K562 (cell line): ENCODE data around the gene PAX5. TPM values are rescaled to one million over a fixed set of nuclear protein-coding genes. Genes with fewer than 3 reads are reported as not detected.

Experiments used
- ATAC-seq: fragments of 200-7000 bp; cut with Tn5 transposase; 3 replicates; pipeline ENCODE4 v1.9.1; 2020; ENCODE audit warnings: moderate library complexity
- BruUV-seq: library from RNA; stranded (reverse); fragments of 400-500 nt; replicated peaks from 2 replicates; lab custom pipeline; 2021; lab: Mats Ljungman, UMichigan
- CTCF ChIA-PET: fragments of 300-600 bp; formaldehyde crosslinking; extraction: SDS; loops from one replicate; lab custom pipeline; 2021; ENCODE audit warnings: low intra/inter-chr PET ratio; lab: Yijun Ruan, JAX
- POLR2A ChIA-PET: fragments of 300-600, 350-650 bp; sonication (Branson Sonifier 250); formaldehyde crosslinking; extraction: SDS; loops from one replicate; lab custom pipeline; 2021; ENCODE audit warnings: antibody characterized with exemption, inconsistent platforms; lab: Yijun Ruan, JAX
- DNase-seq, 4 experiments: peaks; one replicate each; pipeline versions ENCODE4 v3.0.0 to v3.0.0-alpha.2; 2011 to 2018; ENCODE audit warnings: low spot score in 3 of 4, mixed read lengths in 3 of 4; ENCODE audit errors: extremely low read depth in 1 of 4
- FAIRE-seq: peaks from 2 replicates; lab custom pipeline; 2011; peaks lifted over from hg19 to GRCh38; lab: Jason Lieb, UNC
- H2AFZ ChIP-seq: 2 replicates; pipeline ENCODE4 v1.6.0; 2011; ENCODE audit warnings: low read depth, low read length, control low read depth, inconsistent platforms
- H3K27ac ChIP-seq: fragments of 200-600 bp; 3 replicates; pipeline ENCODE4 v1.8.0; 2011; ENCODE audit warnings: low read depth, mild to moderate bottlenecking, control low read depth, inconsistent platforms, low read length, moderate library complexity, mixed read lengths; ENCODE audit errors: extremely low read depth
- H3K27me3 ChIP-seq, 2 experiments: fragments of 300-600 bp in 1 of 2; 2 replicates in 1 of 2; 3 replicates in 1 of 2; pipeline versions ENCODE4 v1.6.0 to v1.8.0; 2011; ENCODE audit warnings: inconsistent platforms in 2 of 2, low read length in 2 of 2, mild to moderate bottlenecking in 1 of 2, mixed read lengths in 1 of 2, moderate library complexity in 1 of 2; ENCODE audit not compliant: control insufficient read depth in 2 of 2, insufficient read depth in 2 of 2
- H3K36me3 ChIP-seq: fragments of 300-600 bp; 3 replicates; pipeline ENCODE4 v1.8.0; 2011; ENCODE audit warnings: mild to moderate bottlenecking, low read length, inconsistent platforms; ENCODE audit not compliant: control insufficient read depth, insufficient read depth
- H3K4me1 ChIP-seq, 2 experiments: fragments of 200-600 bp in 1 of 2; replicated peaks in 1 of 2; 2 replicates in 1 of 2; 3 replicates in 1 of 2; pipeline versions ENCODE4 v1.5.1 to v1.8.0; 2011; ENCODE audit warnings: inconsistent platforms in 2 of 2, low read length in 2 of 2, mild to moderate bottlenecking in 1 of 2, mixed read lengths in 1 of 2, moderate library complexity in 1 of 2; ENCODE audit not compliant: control insufficient read depth in 2 of 2, insufficient read depth in 2 of 2
- H3K4me2 ChIP-seq: 2 replicates; pipeline ENCODE4 v1.6.1; 2011; ENCODE audit warnings: low read length, control low read depth, inconsistent platforms, mixed read lengths; ENCODE audit not compliant: insufficient read depth
- H3K4me3 ChIP-seq: fragments of 200-600 bp; sonication (generic), shearing (Covaris generic); 2 replicates; pipeline ENCODE4 v1.5.1; 2016; ENCODE audit warnings: control low read depth, inconsistent platforms
- H3K79me2 ChIP-seq: fragments of 200-600 bp; 3 replicates; pipeline ENCODE4 v1.8.0; 2011; ENCODE audit warnings: low read length, inconsistent platforms; ENCODE audit not compliant: control insufficient read depth, insufficient read depth
- H3K9ac ChIP-seq, 2 experiments: 2 replicates each; pipeline versions ENCODE4 v1.6.0 to v1.6.1; 2011; ENCODE audit warnings: low read depth in 2 of 2, low read length in 2 of 2, control low read depth in 1 of 2, inconsistent platforms in 1 of 2, mild to moderate bottlenecking in 1 of 2, mixed read lengths in 1 of 2; ENCODE audit not compliant: insufficient read depth in 1 of 2
- H3K9me1 ChIP-seq: one replicate; pipeline ENCODE4 v1.6.0; 2011; ENCODE audit warnings: inconsistent platforms, mild to moderate bottlenecking, low read length, moderate library complexity; ENCODE audit not compliant: control insufficient read depth, insufficient read depth
- H3K9me3 ChIP-seq: replicated peaks from 2 replicates; pipeline ENCODE4 v1.5.1; 2011; ENCODE audit warnings: low read depth, low read length, inconsistent platforms; ENCODE audit not compliant: control insufficient read depth, insufficient read depth
- H4K20me1 ChIP-seq: replicated peaks from 2 replicates; pipeline ENCODE4 v1.6.1; 2011; ENCODE audit warnings: low read length, inconsistent platforms, mixed read lengths; ENCODE audit not compliant: control insufficient read depth, insufficient read depth
- CTCFL ChIP-seq: IDR thresholded peaks from 2 replicates; pipeline ENCODE4 v1.6.1; 2011; ENCODE audit warnings: borderline replicate concordance, low read depth, mild to moderate bottlenecking, moderate library complexity, low read length; ENCODE audit not compliant: insufficient read depth, poor library complexity, severe bottlenecking
- FOXK1 ChIP-seq: sonication (generic); formaldehyde crosslinking; IDR thresholded peaks from 2 replicates; pipeline ENCODE4 v1.8.0; 2022; ENCODE audit warnings: missing genetic modification reagents, mild to moderate bottlenecking, borderline replicate concordance
- GATAD2B ChIP-seq: fragments of 450-650 bp; IDR thresholded peaks from 2 replicates; pipeline ENCODE4 v1.6.1; 2017; ENCODE audit warnings: mild to moderate bottlenecking, borderline replicate concordance
- HOXB6 ChIP-seq: fragments of 250-450 bp; sonication (Bioruptor Pico); IDR thresholded peaks from 2 replicates; pipeline ENCODE4 v1.5.1; 2022; ENCODE audit warnings: mild to moderate bottlenecking, borderline replicate concordance
- KAT8 ChIP-seq: fragments of 450-650 bp; IDR thresholded peaks from 2 replicates; pipeline ENCODE4 v1.6.1; 2016; ENCODE audit warnings: low read depth, mild to moderate bottlenecking
- POLR2AphosphoS2 ChIP-seq: IDR thresholded peaks from 2 replicates; pipeline ENCODE4 v1.6.1; 2012; ENCODE audit warnings: low read length, improper control_type of control experiment
- RNF2 ChIP-seq: sonication (generic); IDR thresholded peaks from 2 replicates; pipeline ENCODE4 v1.6.1; 2016
- SAFB2 ChIP-seq: fragments of 200-400 bp; formaldehyde crosslinking; IDR thresholded peaks from 2 replicates; pipeline ENCODE4 v1.6.1; 2018; ENCODE audit warnings: borderline replicate concordance, low read length, low read depth, moderate library complexity; ENCODE audit not compliant: severe bottlenecking
- SFPQ ChIP-seq: fragments of 200-400 bp; formaldehyde crosslinking; IDR thresholded peaks from 2 replicates; pipeline ENCODE4 v1.6.1; 2017; ENCODE audit warnings: mild to moderate bottlenecking, low read depth, low read length, moderate library complexity
- TCF3 ChIP-seq: sonication (generic); formaldehyde crosslinking; IDR thresholded peaks from 2 replicates; pipeline ENCODE4 v1.4.0; 2020; ENCODE audit warnings: mild to moderate bottlenecking, missing genetic modification reagents
- ZBTB11 ChIP-seq, 3 experiments: fragments of 200-800 bp in 1 of 3; fragments of 250-450 bp in 1 of 3; fragments of 450-650 bp in 1 of 3; sonication (Bioruptor Pico) in 1 of 3; sonication (Bioruptor generic) in 1 of 3; formaldehyde crosslinking in 1 of 3; IDR thresholded peaks; 2 replicates each; pipeline versions ENCODE4 v1.6.1 to v1.8.0; 2016 to 2022; ENCODE audit warnings: mild to moderate bottlenecking in 2 of 3, missing genetic modification characterization in 2 of 3, missing compliant biosample characterization in 1 of 3, moderate library complexity in 1 of 3
- ZNF165 ChIP-seq: fragments of 250-450 bp; sonication (Bioruptor Pico); IDR thresholded peaks from 2 replicates; pipeline ENCODE4 v1.4.0; 2020; ENCODE audit warnings: borderline replicate concordance
- WGBS: fragments of 100-300 bp; shearing (Covaris generic); methylation state at CpG from one replicate; pipeline ENCODE4 v1.1.6; 2016; ENCODE audit warnings: low coverage, mixed read lengths; ENCODE audit not compliant: insufficient coverage; ENCODE audit errors: missing lambda C conversion rate; 5-methylcytosine and 5-hydroxymethylcytosine counted together
- in situ Hi-C: fragments of 300-500 bp; cut with MboI; formaldehyde crosslinking; loops from 4 replicates; pipeline ENCODE4 v1.15.0; 2018; ENCODE audit warnings: inconsistent platforms, mixed read lengths
- intact Hi-C: fragments of 100-400 bp; cut with micrococcal nuclease; formaldehyde crosslinking; loops from 2 replicates; pipeline ENCODE4 v1.14.2; 2022
- polyA plus RNA-seq, 8 experiments: library from polyadenylated mRNA; depleted of rRNA in 4 of 8; stranded (reverse) in 5 of 8; unstranded in 3 of 8; fragments of >200 nt; fragmentation: Nextera tagmentation in 2 of 8; fragmentation: Illumina TruSeq in 1 of 8; extraction: Ambion mirVana in 2 of 8; extraction: Trizol in 1 of 8; gene quantifications; 2 replicates each; pipeline versions ENCODE4 v1.2.1 to v1.2.3, GENCODE V29; 2011 to 2014; ENCODE audit warnings: inconsistent platforms in 1 of 8, missing spikeins in 1 of 8
- total RNA-seq, 7 experiments: library from RNA; depleted of rRNA in 6 of 7; stranded (reverse); fragments of >200 nt in 6 of 7; fragmentation: Illumina TruSeq in 2 of 7; extraction: Trizol in 2 of 7; gene quantifications; 2 replicates each; pipeline versions ENCODE4 v1.2.1 to v1.2.3, GENCODE V29; 2011 to 2021; ENCODE audit warnings: low replicate concordance in 1 of 7

Gene PAX5
- total and polyA plus RNA-seq, 9 of the 15 experiments (the other 6 are each of a cell fraction or from before 2014, with no cell fraction given): 0.03 to 0.09 TPM; not detected in 7

GRCh38 chr9:36828611-36829013 is 205.5 kb downstream of the PAX5 start (continued):
- TF ChIP-seq CTCFL (no peak), TCF3 (no peak)

GRCh38 chr9:36827593-36827992 is 206.5 kb downstream of the PAX5 start:
- no peak overlapping the region for H2AFZ ChIP-seq
- no peaks in the 10 kb centered on the region for H3K36me3 ChIP-seq
- ChIA-PET POLR2A (interaction anchor here (0.6 kb wide), 1 partner anchor 9 kb away, joined by 3 read pairs; no protein-coding TSS in a partner anchor), CTCF (no interaction called here)
- H3K9me3 ChIP-seq: no peaks in the 10 kb centered on the region
- H3K9ac ChIP-seq: no peak overlapping the region
- no peak overlapping the region for H3K4me3 ChIP-seq
- ATAC-seq: no peak
- in situ Hi-C loops (no loop called here), intact Hi-C loops (no loop called here)
- BruUV-seq: no TSS peak
- 0% methylated on average over 5 of the region's 5 CpGs for WGBS
- peaks cover 6% of the 10 kb centered on the region; the same call in 1 of the 2 replicates for H4K20me1 ChIP-seq
- FAIRE-seq: no peak
- no peak overlapping the region for H3K27ac ChIP-seq
- no peaks in the 10 kb centered on the region for H3K79me2 ChIP-seq
- no peak overlapping the region for H3K4me2 ChIP-seq
- H3K9me1 ChIP-seq: no peaks in the 10 kb centered on the region
- H3K4me1 ChIP-seq: no peaks in the 10 kb centered on the region
- no peak for DNase-seq
- H3K27me3 ChIP-seq: peaks cover 0 to 37% of the 10 kb centered on the region in 2 experiments; a peak in 4 of 5 replicates
- TF ChIP-seq SFPQ (no peak), SAFB2 (no peak), GATAD2B (no peak), ZNF165 (no peak), POLR2AphosphoS2 (no peak), HOXB6 (CRISPR knock-in tag) (no peak), RNF2 (no peak), FOXK1 (no peak), KAT8 (no peak), ZBTB11 (CRISPR knock-in tag; IDR thresholded peaks at IDR 0.05) (no peak)
